GM10266 (cell line): Measurements from ENCODE around the gene RPS14.

Source experiments
- DNase-seq: peaks from one replicate; pipeline ENCODE4 v3.0.0; 2012; ENCODE audit errors: extremely low spot score
- TF ChIP-seq, protein P1 (sequence below): IDR thresholded peaks from 2 replicates; pipeline ENCODE4 v1.5.1; 2012; ENCODE audit warnings: mild to moderate bottlenecking, low read depth; ENCODE audit not compliant: control insufficient read depth, insufficient read depth; ENCODE audit errors: missing control alignments

Gene RPS14

DNA sequence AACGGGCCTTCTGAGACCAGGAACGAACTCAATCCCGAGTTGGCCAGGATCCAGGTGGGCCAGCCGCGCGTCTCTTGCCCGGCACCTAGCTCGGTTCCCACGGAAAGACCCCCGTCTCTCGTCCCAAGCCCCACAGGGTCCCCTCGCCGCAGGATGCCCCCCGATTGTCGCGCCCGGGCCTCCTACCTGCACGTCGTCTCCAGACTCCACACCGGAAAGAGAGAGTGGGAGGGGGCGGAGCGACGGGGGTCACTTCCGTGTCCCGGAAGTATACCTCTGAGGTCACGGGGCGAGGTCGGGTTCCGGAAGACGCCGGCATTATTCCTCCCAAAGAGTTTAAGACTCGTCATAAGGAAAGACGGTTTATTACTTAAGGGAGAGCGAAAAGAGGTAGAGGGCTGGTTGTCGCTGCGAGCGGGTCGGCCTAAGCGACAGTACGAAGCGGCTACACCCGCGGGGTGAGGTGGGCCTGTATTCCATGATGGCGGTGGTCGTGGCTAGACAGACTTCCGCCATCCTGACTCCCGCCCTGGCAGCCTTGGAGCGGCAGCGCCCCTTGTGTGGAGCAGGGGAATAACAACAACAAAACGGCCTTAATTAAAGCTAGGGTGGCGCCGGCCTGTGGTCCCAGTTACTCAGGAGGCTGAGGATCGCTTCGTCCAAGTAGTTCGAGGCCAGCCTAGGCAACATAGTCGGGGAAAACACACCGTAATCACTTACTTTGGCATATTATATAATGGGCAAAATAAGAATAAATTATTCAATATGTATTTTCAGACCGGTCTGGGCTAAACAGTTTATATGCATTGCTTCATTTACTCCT is at the start of gene RPS14:
Gene RPS14 (minus strand): TSS at position 223 of the 823 bp plus-strand sequence. CDS start 2,006 bp downstream, outside the sequence.
- DNase-seq = peak; percentile 89
- TF ChIP-seq, protein P1, sequence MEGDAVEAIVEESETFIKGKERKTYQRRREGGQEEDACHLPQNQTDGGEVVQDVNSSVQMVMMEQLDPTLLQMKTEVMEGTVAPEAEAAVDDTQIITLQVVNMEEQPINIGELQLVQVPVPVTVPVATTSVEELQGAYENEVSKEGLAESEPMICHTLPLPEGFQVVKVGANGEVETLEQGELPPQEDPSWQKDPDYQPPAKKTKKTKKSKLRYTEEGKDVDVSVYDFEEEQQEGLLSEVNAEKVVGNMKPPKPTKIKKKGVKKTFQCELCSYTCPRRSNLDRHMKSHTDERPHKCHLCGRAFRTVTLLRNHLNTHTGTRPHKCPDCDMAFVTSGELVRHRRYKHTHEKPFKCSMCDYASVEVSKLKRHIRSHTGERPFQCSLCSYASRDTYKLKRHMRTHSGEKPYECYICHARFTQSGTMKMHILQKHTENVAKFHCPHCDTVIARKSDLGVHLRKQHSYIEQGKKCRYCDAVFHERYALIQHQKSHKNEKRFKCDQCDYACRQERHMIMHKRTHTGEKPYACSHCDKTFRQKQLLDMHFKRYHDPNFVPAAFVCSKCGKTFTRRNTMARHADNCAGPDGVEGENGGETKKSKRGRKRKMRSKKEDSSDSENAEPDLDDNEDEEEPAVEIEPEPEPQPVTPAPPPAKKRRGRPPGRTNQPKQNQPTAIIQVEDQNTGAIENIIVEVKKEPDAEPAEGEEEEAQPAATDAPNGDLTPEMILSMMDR = peak; percentile 93

DNA sequence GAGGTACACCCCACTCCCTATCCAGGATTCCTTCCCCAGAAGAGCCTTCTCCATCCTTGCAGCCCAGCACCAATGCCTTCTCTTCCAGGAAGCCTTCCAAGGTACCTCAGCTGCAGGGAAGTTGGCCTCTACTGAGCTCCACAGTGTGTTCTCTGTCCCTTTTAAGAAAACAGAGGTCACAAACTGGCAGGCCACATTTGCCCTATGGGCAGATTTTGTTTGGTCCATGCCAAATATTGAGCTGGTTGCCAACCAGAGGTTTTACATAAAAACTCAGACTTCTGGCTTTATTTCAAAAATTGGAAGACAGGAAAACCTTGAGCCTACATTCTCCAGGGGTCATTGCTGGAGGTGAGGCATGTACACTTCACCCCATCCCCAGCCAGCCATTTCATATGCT is 49.4 kb upstream of the RPS14 start:
- no peak for DNase-seq
- TF ChIP-seq, protein P1 = no peak

DNA sequence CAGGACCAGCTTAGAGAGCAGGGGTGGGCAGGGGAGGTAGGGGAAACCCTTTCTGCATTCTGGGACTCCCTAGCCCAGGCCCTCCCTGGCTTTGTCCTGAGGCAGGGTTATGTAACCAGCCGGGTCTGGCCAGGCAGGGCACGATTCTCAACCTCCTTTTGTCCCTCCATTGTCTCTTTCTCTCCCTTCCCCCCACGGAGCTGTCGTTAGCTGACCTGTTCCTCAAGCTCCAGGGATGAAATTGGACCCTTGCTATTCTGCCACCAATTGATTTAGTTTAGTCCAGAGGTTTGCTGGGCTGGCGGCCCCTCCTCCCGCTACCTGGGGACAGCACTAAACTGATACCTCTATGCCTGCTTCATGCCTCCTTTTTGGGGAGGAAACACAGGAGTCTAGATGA is 49.0 kb upstream of the RPS14 start:
- TF ChIP-seq, protein P1 = no peak
- DNase-seq = no peak

DNA sequence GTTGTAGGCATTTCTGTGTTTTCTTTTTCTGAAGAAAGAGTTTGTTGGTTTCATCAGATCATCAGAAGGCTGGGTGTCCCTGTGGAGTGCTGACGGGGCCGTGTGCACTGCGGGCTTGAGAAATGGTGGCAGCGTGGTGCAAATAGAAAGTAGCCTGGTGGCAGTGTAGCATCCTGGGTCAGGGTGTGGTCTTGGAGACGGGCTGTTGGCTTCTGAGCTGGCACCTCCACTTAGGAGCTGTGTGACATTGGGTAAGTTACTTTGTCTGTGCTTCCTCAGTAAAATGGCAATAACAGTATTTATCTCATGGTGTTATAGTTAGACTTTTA is 48.4 kb upstream of the RPS14 start:
- no peak for DNase-seq
- TF ChIP-seq, protein P1 = no peak

DNA sequence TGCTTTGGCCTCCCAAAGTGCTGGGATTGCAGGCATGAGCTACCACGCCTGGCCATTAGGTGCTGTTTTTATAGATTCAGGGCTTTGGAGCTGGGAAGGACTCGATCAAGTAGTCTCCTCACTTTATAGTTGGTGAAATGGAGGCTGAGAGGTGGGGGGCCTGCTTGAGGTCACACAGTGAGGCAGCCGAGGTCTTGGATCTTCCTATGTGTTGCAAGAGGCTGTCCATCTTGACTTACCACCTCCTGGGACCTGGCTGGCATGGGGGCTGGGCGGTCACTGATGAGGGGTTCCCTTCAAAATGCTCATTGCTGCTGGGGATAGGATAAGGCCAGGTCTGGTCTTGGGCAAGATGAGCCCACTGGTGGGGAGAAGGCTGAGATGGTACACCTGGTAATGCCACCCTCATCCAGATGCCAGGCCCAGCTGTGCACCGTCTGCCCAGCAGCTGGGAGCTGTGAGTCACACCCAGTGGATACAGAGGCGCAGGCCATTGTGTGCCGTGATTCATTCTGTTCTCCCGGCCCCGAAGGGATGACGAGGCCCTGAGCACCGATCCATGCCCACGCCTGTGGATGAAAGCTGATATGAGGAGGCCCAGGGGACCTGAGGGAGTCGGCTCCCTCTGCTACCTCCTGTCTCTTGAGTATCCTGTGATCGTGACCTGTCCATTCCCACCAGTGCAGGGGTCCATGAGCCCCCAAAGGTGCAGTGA is 47.9 kb upstream of the RPS14 start:
- TF ChIP-seq, protein P1 = no peak
- DNase-seq = no peak

DNA sequence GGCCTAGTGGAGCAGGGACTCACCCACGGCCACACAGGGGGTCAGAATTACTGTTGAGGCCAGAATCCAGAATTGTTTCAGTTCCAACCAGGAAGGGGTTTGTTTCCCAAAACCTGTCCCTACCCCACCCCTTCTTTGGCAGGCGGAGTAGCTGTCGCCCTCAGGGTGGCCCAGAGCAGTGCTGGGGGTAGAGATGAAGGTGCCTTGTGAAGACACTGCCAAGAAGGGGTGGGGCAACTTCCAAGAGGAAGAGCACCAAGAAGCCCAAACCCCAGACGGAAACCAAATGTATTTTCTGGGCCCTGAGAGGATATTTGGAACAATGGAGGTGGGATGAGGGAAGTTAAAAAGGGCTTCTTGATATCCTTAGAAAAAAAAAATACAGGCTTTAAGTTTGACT is 47.0 kb upstream of the RPS14 start:
- DNase-seq = no peak
- TF ChIP-seq, protein P1 = no peak

DNA sequence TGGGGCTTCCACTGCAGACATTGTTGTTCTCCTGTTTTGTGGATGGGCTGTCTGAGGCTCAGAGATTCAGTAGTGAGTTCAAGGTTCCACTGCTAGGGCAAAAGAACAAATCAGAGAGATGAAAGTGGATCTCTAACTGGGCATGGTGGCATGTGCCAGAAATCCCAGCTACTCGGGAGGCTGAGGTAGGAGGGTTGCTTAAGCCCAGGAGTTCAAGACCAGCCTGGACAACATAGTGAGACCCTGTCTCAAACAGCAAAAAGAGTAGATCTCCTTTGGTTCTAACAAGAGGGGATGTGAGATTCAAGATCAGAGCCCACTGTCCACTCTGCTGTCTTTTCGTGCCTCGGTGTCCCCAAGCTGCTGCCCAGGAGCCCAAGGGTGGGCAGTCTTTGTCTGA is 46.6 kb upstream of the RPS14 start:
- DNase-seq = no peak
- TF ChIP-seq, protein P1 = no peak
